Mesothelial cell of epicardium (in vitro differentiated cells): ENCODE measurements around the gene LTB4R2. TPM values are rescaled to one million over a fixed set of nuclear protein-coding genes. Genes with fewer than 3 reads are reported as not detected.
"Not testable (repeated sequence)": the region's sequence is repeated elsewhere in the genome, so short reads cannot be mapped to it uniquely, and the experiment has no call there.

Source experiments
- DNase-seq, 2 experiments: peaks; one replicate each; pipeline ENCODE4 v3.0.0; 2021; ENCODE audit warnings: low spot score in 2 of 2; ENCODE audit not compliant: unreplicated experiment in 2 of 2
- H3K27ac Mint-ChIP-seq: 2 replicates; pipeline ENCODE4 v1.8.0; 2021; ENCODE audit warnings: mixed read lengths
- H3K27me3 Mint-ChIP-seq: 2 replicates; pipeline ENCODE4 v1.8.0; 2021; ENCODE audit warnings: low read depth, mixed read lengths
- H3K36me3 Mint-ChIP-seq: 2 replicates; pipeline ENCODE4 v1.8.0; 2021; ENCODE audit warnings: mixed read lengths
- H3K4me1 Mint-ChIP-seq: 2 replicates; pipeline ENCODE4 v1.8.0; 2021; ENCODE audit warnings: mixed read lengths
- H3K4me3 Mint-ChIP-seq: 2 replicates; pipeline ENCODE4 v1.8.0; 2021; ENCODE audit warnings: mild to moderate bottlenecking, moderate library complexity, mixed read lengths
- H3K9me3 Mint-ChIP-seq: 2 replicates; pipeline ENCODE4 v1.8.0; 2021; ENCODE audit warnings: mixed read lengths
- CTCF ChIP-seq: fragments of 200-600 bp; sonication (generic); IDR thresholded peaks from one replicate; pipeline ENCODE4 v1.5.0; 2021; ENCODE audit warnings: antibody characterized with exemption; ENCODE audit not compliant: unreplicated experiment
- total RNA-seq: library from RNA; stranded (reverse); gene quantifications from 3 replicates; pipeline ENCODE4 v1.2.1, GENCODE V29; 2021

LTB4R2 gene
- total RNA-seq, 1 donor from 2014 or later = 14.9 TPM

- Mint-ChIP-seq H3K36me3 (no peaks in the 10 kb centered on the region), H3K27me3 (peaks cover 18% of the 10 kb centered on the region), H3K4me3 (no peak overlapping the region), H3K4me1 (peaks cover 5% of the 10 kb centered on the region), H3K9me3 (no peaks in the 10 kb centered on the region), H3K27ac (no peak overlapping the region)
- DNase-seq = no peak
- no peak for TF ChIP-seq CTCF
These were observed 13.4 kb downstream of the LTB4R2 start for GRCh38 chr14:24323341-24323740.

DNA sequence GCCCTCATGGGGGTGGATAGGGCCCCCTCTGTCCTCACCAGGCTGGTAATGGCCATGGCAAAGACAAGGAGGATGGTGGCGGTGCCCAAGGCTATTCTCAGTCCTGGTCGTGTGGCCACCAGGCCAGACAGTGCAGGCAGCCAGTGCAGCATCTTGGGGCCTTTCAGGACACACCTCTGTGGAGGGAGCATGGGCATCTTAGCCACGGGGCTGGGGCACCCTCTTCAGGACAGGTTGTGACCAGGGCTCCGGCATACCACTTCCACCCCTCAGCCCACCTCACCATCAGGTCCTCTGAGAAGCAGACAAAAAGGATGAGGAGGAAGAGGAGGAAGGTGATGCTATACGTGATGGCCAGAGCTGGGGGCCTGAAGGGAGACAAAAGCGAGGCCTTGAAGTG is 14.1 kb downstream of the LTB4R2 start:
- peaks cover 5% of the 10 kb centered on the region for H3K4me1 Mint-ChIP-seq
- H3K27ac Mint-ChIP-seq = no peak overlapping the region
- H3K4me3 Mint-ChIP-seq = no peak overlapping the region
- TF ChIP-seq CTCF = no peak
- no peaks in the 10 kb centered on the region for H3K36me3 Mint-ChIP-seq
- no peak for DNase-seq
- peaks cover 13% of the 10 kb centered on the region for H3K27me3 Mint-ChIP-seq
- H3K9me3 Mint-ChIP-seq = no peaks in the 10 kb centered on the region

GRCh38 chr14:24325041-24325530 is 15.1 kb downstream of the LTB4R2 start:
- H3K36me3 Mint-ChIP-seq = no peaks in the 10 kb centered on the region
- H3K4me1 Mint-ChIP-seq = peaks cover 5% of the 10 kb centered on the region
- H3K27me3 Mint-ChIP-seq = peaks cover 3% of the 10 kb centered on the region
- H3K4me3 Mint-ChIP-seq = no peak overlapping the region
- H3K9me3 Mint-ChIP-seq = no peaks in the 10 kb centered on the region
- no peak overlapping the region for H3K27ac Mint-ChIP-seq
- no peak for DNase-seq
- TF ChIP-seq CTCF = no peak

DNA sequence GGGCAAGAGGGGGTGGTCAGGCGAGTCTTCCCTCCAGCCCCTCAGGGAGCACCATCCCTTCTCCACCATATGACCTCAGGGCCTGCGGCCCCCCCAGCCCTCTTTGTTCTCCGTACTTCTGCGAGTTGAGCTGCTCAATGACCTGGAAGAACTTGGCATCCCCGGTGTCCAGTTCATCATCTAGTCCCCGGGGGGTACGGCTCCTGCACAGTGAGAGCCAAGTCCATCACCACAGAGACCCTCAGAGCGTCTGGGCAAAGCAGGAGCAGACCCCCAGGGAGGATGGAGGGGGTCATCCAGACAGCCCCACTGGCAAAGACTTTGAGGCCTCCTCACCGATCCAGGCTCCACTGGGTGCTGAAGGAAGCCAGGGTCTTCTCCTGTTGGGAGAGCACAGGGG is 16.0 kb downstream of the LTB4R2 start:
- Mint-ChIP-seq H3K27ac (no peak overlapping the region), H3K9me3 (no peaks in the 10 kb centered on the region), H3K4me3 (no peak overlapping the region), H3K36me3 (no peaks in the 10 kb centered on the region), H3K4me1 (peaks cover 5% of the 10 kb centered on the region), H3K27me3 (peaks cover 4% of the 10 kb centered on the region)
- no peak for DNase-seq
- TF ChIP-seq CTCF = no peak

DNA sequence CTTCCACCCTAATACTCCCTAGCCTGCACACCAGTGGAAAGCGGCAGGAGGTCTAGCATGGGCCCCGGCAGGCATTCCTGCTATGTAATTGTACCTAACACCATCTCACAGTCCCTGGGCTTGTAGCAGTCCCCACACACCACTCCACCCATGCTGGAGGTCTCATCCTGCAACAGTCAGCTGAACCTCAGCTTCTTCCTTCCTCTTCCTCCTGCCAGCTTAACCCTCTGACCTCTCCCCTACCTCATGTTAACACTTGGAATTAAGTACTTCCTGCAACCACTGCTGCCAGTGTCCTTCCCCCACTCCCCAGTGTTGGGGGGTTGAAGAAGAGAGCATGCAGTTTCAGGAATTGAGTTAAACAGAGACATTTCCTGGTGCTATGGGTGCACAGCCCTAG is 17.4 kb downstream of the LTB4R2 start:
- H3K9me3 Mint-ChIP-seq = no peaks in the 10 kb centered on the region
- no peak for TF ChIP-seq CTCF
- no peaks in the 10 kb centered on the region for H3K36me3 Mint-ChIP-seq
- H3K4me1 Mint-ChIP-seq = peaks cover 4% of the 10 kb centered on the region
- no peak overlapping the region for H3K4me3 Mint-ChIP-seq
- H3K27me3 Mint-ChIP-seq = peaks cover 14% of the 10 kb centered on the region
- no peak overlapping the region for H3K27ac Mint-ChIP-seq
- no peak for DNase-seq

DNA sequence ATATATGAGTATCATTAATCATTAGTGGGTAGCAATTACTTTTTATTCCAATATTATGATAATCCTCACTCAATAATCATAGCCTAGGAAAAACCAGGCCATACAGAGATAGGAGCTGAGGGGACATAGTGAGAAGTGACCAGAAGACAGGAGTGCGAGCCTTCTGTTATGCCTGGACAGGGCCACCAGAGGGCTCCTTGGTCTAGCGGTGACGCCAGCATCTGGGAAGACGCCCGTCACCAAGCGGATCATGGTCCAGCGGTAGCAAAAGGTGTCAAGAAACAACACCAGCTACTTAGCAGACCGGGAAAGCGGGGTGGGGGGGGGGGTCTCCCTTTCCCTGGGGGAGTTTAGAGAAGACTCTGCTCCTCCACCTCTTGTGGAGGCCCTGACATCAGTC is 18.0 kb downstream of the LTB4R2 start:
- not testable (repeated sequence) for H3K4me3 Mint-ChIP-seq, H3K9me3 Mint-ChIP-seq, H3K4me1 Mint-ChIP-seq, H3K27ac Mint-ChIP-seq, H3K36me3 Mint-ChIP-seq
- TF ChIP-seq CTCF = peak; percentile 42
- H3K27me3 Mint-ChIP-seq = peaks cover 20% of the 10 kb centered on the region
- peak in 1 of 2 experiments; percentile 47 for DNase-seq
